K562 (cell line): ENCODE results near the gene NRM. TPM values are rescaled to one million over a fixed set of nuclear protein-coding genes. Genes with fewer than 3 reads are reported as not detected.

ENCODE experiments used
- ATAC-seq: fragments of 200-7000 bp; cut with Tn5 transposase; 3 replicates; pipeline ENCODE4 v1.9.1; 2020; ENCODE audit warnings: moderate library complexity
- BruUV-seq: library from RNA; stranded (reverse); fragments of 400-500 nt; replicated peaks from 2 replicates; lab custom pipeline; 2021; lab: Mats Ljungman, UMichigan
- CTCF ChIA-PET: fragments of 300-600 bp; formaldehyde crosslinking; extraction: SDS; loops from one replicate; lab custom pipeline; 2021; ENCODE audit warnings: low intra/inter-chr PET ratio; lab: Yijun Ruan, JAX
- POLR2A ChIA-PET: fragments of 300-600, 350-650 bp; sonication (Branson Sonifier 250); formaldehyde crosslinking; extraction: SDS; loops from one replicate; lab custom pipeline; 2021; ENCODE audit warnings: antibody characterized with exemption, inconsistent platforms; lab: Yijun Ruan, JAX
- DNase-seq, 4 experiments: peaks; one replicate each; pipeline versions ENCODE4 v3.0.0 to v3.0.0-alpha.2; 2011 to 2018; ENCODE audit warnings: low spot score in 3 of 4, mixed read lengths in 3 of 4; ENCODE audit errors: extremely low read depth in 1 of 4
- FAIRE-seq: peaks from 2 replicates; lab custom pipeline; 2011; peaks lifted over from hg19 to GRCh38; lab: Jason Lieb, UNC
- H2AFZ ChIP-seq: 2 replicates; pipeline ENCODE4 v1.6.0; 2011; ENCODE audit warnings: low read depth, low read length, control low read depth, inconsistent platforms
- H3K27ac ChIP-seq: fragments of 200-600 bp; 3 replicates; pipeline ENCODE4 v1.8.0; 2011; ENCODE audit warnings: low read depth, mild to moderate bottlenecking, control low read depth, inconsistent platforms, low read length, moderate library complexity, mixed read lengths; ENCODE audit errors: extremely low read depth
- H3K27me3 ChIP-seq, 2 experiments: fragments of 300-600 bp in 1 of 2; 2 replicates in 1 of 2; 3 replicates in 1 of 2; pipeline versions ENCODE4 v1.6.0 to v1.8.0; 2011; ENCODE audit warnings: inconsistent platforms in 2 of 2, low read length in 2 of 2, mild to moderate bottlenecking in 1 of 2, mixed read lengths in 1 of 2, moderate library complexity in 1 of 2; ENCODE audit not compliant: control insufficient read depth in 2 of 2, insufficient read depth in 2 of 2
- H3K36me3 ChIP-seq: fragments of 300-600 bp; 3 replicates; pipeline ENCODE4 v1.8.0; 2011; ENCODE audit warnings: mild to moderate bottlenecking, low read length, inconsistent platforms; ENCODE audit not compliant: control insufficient read depth, insufficient read depth
- H3K4me1 ChIP-seq, 2 experiments: fragments of 200-600 bp in 1 of 2; replicated peaks in 1 of 2; 2 replicates in 1 of 2; 3 replicates in 1 of 2; pipeline versions ENCODE4 v1.5.1 to v1.8.0; 2011; ENCODE audit warnings: inconsistent platforms in 2 of 2, low read length in 2 of 2, mild to moderate bottlenecking in 1 of 2, mixed read lengths in 1 of 2, moderate library complexity in 1 of 2; ENCODE audit not compliant: control insufficient read depth in 2 of 2, insufficient read depth in 2 of 2
- H3K4me2 ChIP-seq: 2 replicates; pipeline ENCODE4 v1.6.1; 2011; ENCODE audit warnings: low read length, control low read depth, inconsistent platforms, mixed read lengths; ENCODE audit not compliant: insufficient read depth
- H3K4me3 ChIP-seq: fragments of 200-600 bp; sonication (generic), shearing (Covaris generic); 2 replicates; pipeline ENCODE4 v1.5.1; 2016; ENCODE audit warnings: control low read depth, inconsistent platforms
- H3K79me2 ChIP-seq: fragments of 200-600 bp; 3 replicates; pipeline ENCODE4 v1.8.0; 2011; ENCODE audit warnings: low read length, inconsistent platforms; ENCODE audit not compliant: control insufficient read depth, insufficient read depth
- H3K9ac ChIP-seq, 2 experiments: 2 replicates each; pipeline versions ENCODE4 v1.6.0 to v1.6.1; 2011; ENCODE audit warnings: low read depth in 2 of 2, low read length in 2 of 2, control low read depth in 1 of 2, inconsistent platforms in 1 of 2, mild to moderate bottlenecking in 1 of 2, mixed read lengths in 1 of 2; ENCODE audit not compliant: insufficient read depth in 1 of 2
- H3K9me1 ChIP-seq: one replicate; pipeline ENCODE4 v1.6.0; 2011; ENCODE audit warnings: inconsistent platforms, mild to moderate bottlenecking, low read length, moderate library complexity; ENCODE audit not compliant: control insufficient read depth, insufficient read depth
- H3K9me3 ChIP-seq: replicated peaks from 2 replicates; pipeline ENCODE4 v1.5.1; 2011; ENCODE audit warnings: low read depth, low read length, inconsistent platforms; ENCODE audit not compliant: control insufficient read depth, insufficient read depth
- H4K20me1 ChIP-seq: replicated peaks from 2 replicates; pipeline ENCODE4 v1.6.1; 2011; ENCODE audit warnings: low read length, inconsistent platforms, mixed read lengths; ENCODE audit not compliant: control insufficient read depth, insufficient read depth
- CREBBP ChIP-seq: IDR thresholded peaks from one replicate; pipeline ENCODE4 v1.6.1; 2012; ENCODE audit warnings: low read depth, mild to moderate bottlenecking, control low read depth, inconsistent platforms, low read length
- CREM ChIP-seq: IDR thresholded peaks from 2 replicates; pipeline ENCODE4 v1.6.1; 2014; ENCODE audit warnings: antibody characterized with exemption, low read depth
- CSDE1 ChIP-seq, 2 experiments: fragments of 450-650 bp; IDR thresholded peaks; 2 replicates each; pipeline ENCODE4 v1.6.1; 2016; ENCODE audit warnings: mild to moderate bottlenecking in 1 of 2
- EHMT2 ChIP-seq: fragments of 450-650 bp; IDR thresholded peaks from 2 replicates; pipeline ENCODE4 v1.6.1; 2018; ENCODE audit warnings: antibody characterized with exemption
- FOXM1 ChIP-seq, 2 experiments: fragments of 450-650 bp in 1 of 2; sonication (generic) in 1 of 2; formaldehyde crosslinking in 1 of 2; IDR thresholded peaks; 2 replicates each; pipeline versions ENCODE4 v1.6.1 to v1.9.0; 2017 to 2022; ENCODE audit warnings: low read depth in 2 of 2, mild to moderate bottlenecking in 2 of 2, missing genetic modification reagents in 1 of 2, moderate library complexity in 1 of 2
- HCFC1 ChIP-seq: IDR thresholded peaks from 2 replicates; pipeline ENCODE4 v1.6.1; 2012; ENCODE audit warnings: low read depth, low read length, improper control_type of control experiment
- HDGF ChIP-seq: fragments of 450-650 bp; IDR thresholded peaks from 2 replicates; pipeline ENCODE4 v1.6.1; 2016
- L3MBTL2 ChIP-seq: fragments of 450-650 bp; IDR thresholded peaks from 2 replicates; pipeline ENCODE4 v1.6.1; 2016; ENCODE audit warnings: mild to moderate bottlenecking, moderate library complexity
- MED1 ChIP-seq: sonication (generic); formaldehyde crosslinking; IDR thresholded peaks from 2 replicates; pipeline ENCODE4 v1.8.1; 2023; ENCODE audit warnings: missing genetic modification reagents, borderline replicate concordance
- SETDB1 ChIP-seq: IDR thresholded peaks from one replicate; pipeline ENCODE4 v1.6.1; 2012; ENCODE audit warnings: low read length, control low read depth, inconsistent platforms
- SIN3A ChIP-seq, 2 experiments: fragments of 150-350 bp in 1 of 2; IDR thresholded peaks; 2 replicates each; pipeline ENCODE4 v1.6.1; 2011 to 2016; ENCODE audit warnings: borderline replicate concordance in 2 of 2, low read depth in 2 of 2, low read length in 2 of 2, mild to moderate bottlenecking in 2 of 2, moderate library complexity in 2 of 2; ENCODE audit not compliant: control insufficient read depth in 1 of 2
- SMARCE1 ChIP-seq: fragments of 450-650 bp; IDR thresholded peaks from 2 replicates; pipeline ENCODE4 v1.7.1; 2016; ENCODE audit warnings: mild to moderate bottlenecking
- WGBS: fragments of 100-300 bp; shearing (Covaris generic); methylation state at CpG from one replicate; pipeline ENCODE4 v1.1.6; 2016; ENCODE audit warnings: low coverage, mixed read lengths; ENCODE audit not compliant: insufficient coverage; ENCODE audit errors: missing lambda C conversion rate; 5-methylcytosine and 5-hydroxymethylcytosine counted together
- in situ Hi-C: fragments of 300-500 bp; cut with MboI; formaldehyde crosslinking; loops from 4 replicates; pipeline ENCODE4 v1.15.0; 2018; ENCODE audit warnings: inconsistent platforms, mixed read lengths
- intact Hi-C: fragments of 100-400 bp; cut with micrococcal nuclease; formaldehyde crosslinking; loops from 2 replicates; pipeline ENCODE4 v1.14.2; 2022
- polyA plus RNA-seq, 8 experiments: library from polyadenylated mRNA; depleted of rRNA in 4 of 8; stranded (reverse) in 5 of 8; unstranded in 3 of 8; fragments of >200 nt; fragmentation: Nextera tagmentation in 2 of 8; fragmentation: Illumina TruSeq in 1 of 8; extraction: Ambion mirVana in 2 of 8; extraction: Trizol in 1 of 8; gene quantifications; 2 replicates each; pipeline versions ENCODE4 v1.2.1 to v1.2.3, GENCODE V29; 2011 to 2014; ENCODE audit warnings: inconsistent platforms in 1 of 8, missing spikeins in 1 of 8
- total RNA-seq, 7 experiments: library from RNA; depleted of rRNA in 6 of 7; stranded (reverse); fragments of >200 nt in 6 of 7; fragmentation: Illumina TruSeq in 2 of 7; extraction: Trizol in 2 of 7; gene quantifications; 2 replicates each; pipeline versions ENCODE4 v1.2.1 to v1.2.3, GENCODE V29; 2011 to 2021; ENCODE audit warnings: low replicate concordance in 1 of 7
- TF ChIP-seq, protein P1 (sequence below): fragments of 150-350 bp; IDR thresholded peaks from 2 replicates; pipeline ENCODE4 v1.6.1; 2014; ENCODE audit warnings: low read depth, mild to moderate bottlenecking, low read length, borderline replicate concordance
- TF ChIP-seq, protein P2 (sequence below): sonication (generic); formaldehyde crosslinking; IDR thresholded peaks from 2 replicates; pipeline ENCODE4 v1.8.0; 2022; ENCODE audit warnings: missing genetic modification reagents, mild to moderate bottlenecking, borderline replicate concordance

The NRM gene
- total and polyA plus RNA-seq, 9 of the 15 experiments (the other 6 are each of a cell fraction or from before 2014, with no cell fraction given): 9.7 to 58.2 (median 18.1) TPM

DNA sequence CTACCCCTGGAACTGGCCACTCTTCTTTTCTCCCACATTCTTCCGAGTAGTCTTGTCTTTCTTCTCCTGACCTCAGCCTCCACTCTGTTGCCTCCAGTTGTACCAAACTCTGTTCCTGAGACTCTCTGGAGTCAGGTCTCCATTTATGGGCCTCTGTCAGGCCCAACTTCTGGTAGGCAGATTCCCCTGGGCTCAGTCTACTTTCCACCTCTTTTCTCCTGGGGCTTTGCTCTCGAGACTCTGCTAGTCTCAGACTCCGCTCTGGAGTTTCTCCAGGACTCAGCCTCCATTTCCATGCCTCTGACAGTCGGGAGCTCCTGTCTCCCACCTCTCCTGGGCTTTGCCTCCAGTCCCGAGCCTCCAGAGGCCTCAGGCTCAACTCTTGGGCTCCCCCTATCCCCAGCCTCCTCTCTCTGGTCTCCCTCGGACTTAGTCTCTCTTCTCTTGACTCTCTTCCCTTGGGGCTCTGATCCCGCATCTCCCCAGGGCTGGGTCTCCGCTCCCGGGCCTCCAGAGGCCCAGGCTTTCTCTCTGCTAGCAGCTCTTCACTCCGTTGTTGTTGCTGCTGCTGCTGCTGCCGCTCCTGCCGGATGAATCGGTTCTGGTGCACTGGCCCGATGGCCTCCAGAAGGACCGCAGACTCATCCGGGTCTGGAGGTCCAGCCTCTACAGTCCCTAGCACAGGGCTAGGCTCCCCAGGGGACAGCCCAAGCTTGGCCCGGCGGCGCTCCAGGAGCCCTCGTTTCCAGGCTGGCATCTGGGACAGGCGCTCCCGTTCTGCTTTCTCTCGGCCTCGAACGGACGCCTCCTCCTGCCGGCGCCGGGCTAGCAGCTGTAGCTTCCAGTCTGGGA, 5.4 kb downstream of the NRM start (continued):
- TF ChIP-seq, protein P1, sequence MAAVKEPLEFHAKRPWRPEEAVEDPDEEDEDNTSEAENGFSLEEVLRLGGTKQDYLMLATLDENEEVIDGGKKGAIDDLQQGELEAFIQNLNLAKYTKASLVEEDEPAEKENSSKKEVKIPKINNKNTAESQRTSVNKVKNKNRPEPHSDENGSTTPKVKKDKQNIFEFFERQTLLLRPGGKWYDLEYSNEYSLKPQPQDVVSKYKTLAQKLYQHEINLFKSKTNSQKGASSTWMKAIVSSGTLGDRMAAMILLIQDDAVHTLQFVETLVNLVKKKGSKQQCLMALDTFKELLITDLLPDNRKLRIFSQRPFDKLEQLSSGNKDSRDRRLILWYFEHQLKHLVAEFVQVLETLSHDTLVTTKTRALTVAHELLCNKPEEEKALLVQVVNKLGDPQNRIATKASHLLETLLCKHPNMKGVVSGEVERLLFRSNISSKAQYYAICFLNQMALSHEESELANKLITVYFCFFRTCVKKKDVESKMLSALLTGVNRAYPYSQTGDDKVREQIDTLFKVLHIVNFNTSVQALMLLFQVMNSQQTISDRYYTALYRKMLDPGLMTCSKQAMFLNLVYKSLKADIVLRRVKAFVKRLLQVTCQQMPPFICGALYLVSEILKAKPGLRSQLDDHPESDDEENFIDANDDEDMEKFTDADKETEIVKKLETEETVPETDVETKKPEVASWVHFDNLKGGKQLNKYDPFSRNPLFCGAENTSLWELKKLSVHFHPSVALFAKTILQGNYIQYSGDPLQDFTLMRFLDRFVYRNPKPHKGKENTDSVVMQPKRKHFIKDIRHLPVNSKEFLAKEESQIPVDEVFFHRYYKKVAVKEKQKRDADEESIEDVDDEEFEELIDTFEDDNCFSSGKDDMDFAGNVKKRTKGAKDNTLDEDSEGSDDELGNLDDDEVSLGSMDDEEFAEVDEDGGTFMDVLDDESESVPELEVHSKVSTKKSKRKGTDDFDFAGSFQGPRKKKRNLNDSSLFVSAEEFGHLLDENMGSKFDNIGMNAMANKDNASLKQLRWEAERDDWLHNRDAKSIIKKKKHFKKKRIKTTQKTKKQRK: no peak

DNA sequence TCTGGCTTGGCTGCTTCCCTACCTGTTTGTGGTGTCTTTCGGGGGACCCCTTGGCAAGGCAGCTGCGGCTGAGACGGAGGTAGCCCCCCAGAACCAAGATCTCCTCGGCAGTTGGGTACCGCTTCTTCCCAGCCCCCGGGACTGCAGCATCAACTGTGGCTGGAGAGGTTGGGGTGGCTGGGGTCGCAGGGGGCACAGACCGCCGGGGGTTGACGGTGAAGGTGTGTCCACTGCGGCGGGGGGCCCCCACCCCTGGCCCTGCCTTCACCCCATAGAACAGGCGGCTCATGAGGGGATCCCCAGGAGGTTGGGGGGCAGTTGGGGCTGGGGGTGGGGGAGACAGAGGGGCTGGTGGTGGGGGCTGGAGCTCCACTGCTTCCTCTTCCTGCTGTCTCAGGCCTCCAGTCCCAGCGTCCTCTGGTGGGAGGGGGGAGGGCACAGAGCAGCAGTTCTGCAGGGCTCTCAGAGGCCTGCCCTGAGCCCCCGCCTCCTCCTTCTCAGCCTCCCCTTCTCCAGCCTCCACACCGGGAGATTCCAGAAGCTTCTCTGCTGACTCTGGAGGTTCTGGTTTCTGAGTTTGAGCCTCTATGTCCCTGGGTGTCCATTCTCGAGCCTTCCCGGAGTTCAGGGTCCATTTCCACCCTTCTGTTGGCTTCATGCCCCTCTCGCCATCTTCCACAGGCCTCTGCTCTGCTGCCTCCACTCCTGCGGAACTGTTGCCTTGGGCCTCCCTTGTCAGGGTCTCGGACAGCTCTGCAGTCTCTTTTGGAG, 6.2 kb downstream of the NRM start:
- no peaks in the 10 kb centered on the region for H3K27me3 ChIP-seq
- peak overlapping the region; percentile 35 for H2AFZ ChIP-seq
- peaks cover 95% of the 10 kb centered on the region for H3K79me2 ChIP-seq
- H3K9me1 ChIP-seq: no peaks in the 10 kb centered on the region
- H3K4me2 ChIP-seq: peak overlapping the region; percentile 97
- no peaks in the 10 kb centered on the region; the same call in 1 of the 2 replicates for H4K20me1 ChIP-seq
- CTCF ChIA-PET: interaction anchor here (0.6 to 1.5 kb wide), 2 partner anchors 38 to 201 kb away, joined by 3 to 4 read pairs; no protein-coding TSS in a partner anchor
- H3K4me1 ChIP-seq: peaks cover 54 to 91% of the 10 kb centered on the region in 2 experiments
- H3K9ac ChIP-seq: peak overlapping the region; percentile 84 to 95
- BruUV-seq: no TSS peak
- ATAC-seq (peak; percentile 21), DNase-seq (peak; percentile 54 to 84 (median 66)), FAIRE-seq (no peak)
- H3K9me3 ChIP-seq: no peaks in the 10 kb centered on the region
- H3K27ac ChIP-seq: peak overlapping the region; percentile 88
- H3K4me3 ChIP-seq: peak overlapping the region; percentile 81
- H3K36me3 ChIP-seq: peaks cover 25% of the 10 kb centered on the region
- WGBS: 7% methylated on average over 17 of the region's 21 CpGs
- intact Hi-C loops (loop anchor here (5.0 to 10.0 kb wide), 2 partner anchors 130 to 403 kb away; no protein-coding TSS in a partner anchor), in situ Hi-C loops (no loop called here)
- POLR2A ChIA-PET: interaction anchor here (0.6 to 7.0 kb wide), 10 partner anchors 9 to 474 kb away, joined by 3 to 118 read pairs (median 3); partner anchors contain the start of genes MDC1, TCF19 and TUBB
- no peak for TF ChIP-seq FOXM1 (IDR thresholded peaks at IDR 0.05; ENCODE audit: low read depth)
- TF ChIP-seq FOXM1 (CRISPR knock-in tag; IDR thresholded peaks at IDR 0.05; ENCODE audit: low read depth): 0 out of 2 replicates have a peak, but pooled peaks have one; percentile 65
- no peak for TF ChIP-seq CREBBP
- TF ChIP-seq, protein P2, sequence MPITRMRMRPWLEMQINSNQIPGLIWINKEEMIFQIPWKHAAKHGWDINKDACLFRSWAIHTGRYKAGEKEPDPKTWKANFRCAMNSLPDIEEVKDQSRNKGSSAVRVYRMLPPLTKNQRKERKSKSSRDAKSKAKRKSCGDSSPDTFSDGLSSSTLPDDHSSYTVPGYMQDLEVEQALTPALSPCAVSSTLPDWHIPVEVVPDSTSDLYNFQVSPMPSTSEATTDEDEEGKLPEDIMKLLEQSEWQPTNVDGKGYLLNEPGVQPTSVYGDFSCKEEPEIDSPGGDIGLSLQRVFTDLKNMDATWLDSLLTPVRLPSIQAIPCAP: no peak
- no peak for TF ChIP-seq SMARCE1
- no peak for TF ChIP-seq L3MBTL2
- 0 out of 2 replicates have a peak, but pooled peaks have one; percentile 6 for TF ChIP-seq HCFC1
- peak; percentile 35 for TF ChIP-seq HDGF
- 0 out of 2 replicates have a peak, but pooled peaks have one; percentile 22 for TF ChIP-seq CREM
- no peak for TF ChIP-seq EHMT2
- TF ChIP-seq MED1 (CRISPR knock-in tag): no peak
- TF ChIP-seq SETDB1: no peak
- TF ChIP-seq CSDE1 (IDR thresholded peaks at IDR 0.05): no peak
- peak; percentile 16 to 34; a peak in 1 of 4 replicates for TF ChIP-seq SIN3A (IDR thresholded peaks at IDR 0.05; ENCODE audit: borderline replicate concordance in 2 of 2, control insufficient read depth in 1 of 2, low read depth in 2 of 2, low read length in 2 of 2)
